GM19239 (cell line): ENCODE results near the gene WAPL.
"Not testable (repeated sequence)": the region's sequence is repeated elsewhere in the genome, so short reads cannot be mapped to it uniquely, and the experiment has no call there.

Experiments
- DNase-seq: peaks from one replicate; pipeline ENCODE4 v3.0.0; 2011; ENCODE audit warnings: low spot score; ENCODE audit not compliant: insufficient read length
- FAIRE-seq: peaks from 2 replicates; lab custom pipeline; 2011; peaks lifted over from hg19 to GRCh38; lab: Jason Lieb, UNC

WAPL gene

DNA sequence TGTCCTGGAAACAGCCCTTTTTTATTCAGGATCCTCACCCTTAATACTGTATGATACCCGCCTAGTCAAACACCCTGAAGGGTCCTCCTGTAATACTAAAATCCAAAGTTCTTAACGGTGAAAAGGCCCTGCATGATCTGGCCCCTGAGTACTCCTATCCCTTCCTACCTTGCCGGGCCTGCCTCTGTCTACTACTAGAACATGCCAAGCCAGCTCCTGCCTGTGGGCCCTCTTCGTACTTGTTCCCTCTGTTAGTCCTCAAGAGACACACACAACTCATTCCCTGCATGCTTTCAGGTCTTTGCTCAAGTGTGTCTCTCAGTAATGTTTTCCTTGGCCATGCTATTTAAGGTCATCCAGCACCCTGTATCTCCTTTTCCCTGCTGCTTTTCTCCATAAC, 5.0 kb upstream of the WAPL start:
- no peak for FAIRE-seq
- no peak for DNase-seq

DNA sequence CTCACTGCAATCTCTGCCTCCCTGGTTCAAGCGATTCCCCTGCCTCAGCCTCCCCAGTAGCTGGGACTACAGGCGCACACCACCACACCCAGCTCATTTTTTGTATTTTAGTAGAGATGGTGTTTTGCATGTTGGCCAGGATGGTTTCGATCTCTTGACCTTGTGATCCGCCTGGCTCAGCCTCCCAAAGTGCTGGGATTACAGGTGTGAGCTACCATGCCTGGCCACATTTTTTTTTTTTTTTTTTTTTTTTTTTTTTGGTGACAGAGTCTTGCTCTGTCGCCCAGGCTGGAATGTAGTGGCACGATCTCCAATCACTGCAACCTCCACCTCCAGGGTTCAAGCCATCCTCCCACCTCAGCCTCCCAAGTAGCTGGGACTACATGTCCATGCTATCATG, 4.1 kb upstream of the WAPL start:
- not testable (repeated sequence) for DNase-seq, FAIRE-seq

DNA sequence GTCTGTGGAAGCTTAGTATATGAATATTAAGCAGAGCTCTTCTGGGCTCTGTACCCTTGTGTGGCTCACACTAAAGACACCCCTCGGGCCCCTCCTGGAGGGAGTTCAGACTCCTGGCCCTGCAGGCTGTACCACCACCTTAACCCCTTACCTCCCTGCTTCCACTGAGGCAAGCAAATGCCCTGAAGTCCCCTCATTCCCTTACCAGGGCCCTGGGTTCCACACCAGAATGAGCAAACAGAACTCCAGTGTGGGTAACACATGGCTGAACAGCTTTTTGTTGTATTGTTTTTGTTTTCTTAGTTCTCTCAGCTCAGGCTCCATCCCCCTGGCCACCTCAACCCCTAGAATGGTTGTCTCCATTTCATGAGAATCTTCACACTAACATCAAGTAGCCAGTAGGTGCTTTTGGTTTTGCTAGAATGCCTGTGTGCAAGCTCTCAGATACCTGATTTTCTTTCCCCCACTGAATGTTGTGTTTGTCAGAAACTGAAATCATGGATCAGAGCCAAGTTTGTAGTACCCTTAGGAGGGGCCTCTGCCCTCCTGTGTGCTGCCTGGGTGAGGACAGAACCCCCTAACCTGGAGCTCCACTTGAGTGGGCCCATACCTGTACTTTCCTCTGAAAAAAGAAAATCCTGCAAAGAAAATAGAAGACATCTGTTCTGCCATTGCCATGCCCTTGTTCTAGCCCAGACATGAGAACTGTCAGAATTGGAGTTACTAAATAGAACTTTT, 2.8 kb upstream of the WAPL start:
- FAIRE-seq (no peak), DNase-seq (no peak)

DNA sequence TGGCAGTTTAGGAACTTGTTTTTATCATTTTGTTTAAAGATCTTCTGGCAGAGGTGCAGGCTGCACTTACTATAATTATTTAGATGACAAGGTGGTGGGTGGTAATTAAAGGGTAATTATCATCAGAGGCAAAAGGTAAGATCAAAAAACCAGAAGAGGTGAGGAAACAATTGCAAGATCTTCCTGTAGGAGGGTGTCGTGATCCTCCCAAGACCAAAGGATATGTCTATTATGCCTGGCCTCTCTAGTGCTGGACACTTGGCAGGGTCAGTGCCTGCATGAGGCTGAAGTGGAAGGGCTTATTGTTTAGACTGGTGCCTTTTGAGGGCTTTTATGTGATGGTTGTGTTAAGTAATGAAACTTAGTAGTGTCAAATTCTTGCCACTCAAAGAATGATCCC, 1.8 kb upstream of the WAPL start:
- FAIRE-seq, result no peak
- no peak for DNase-seq

DNA sequence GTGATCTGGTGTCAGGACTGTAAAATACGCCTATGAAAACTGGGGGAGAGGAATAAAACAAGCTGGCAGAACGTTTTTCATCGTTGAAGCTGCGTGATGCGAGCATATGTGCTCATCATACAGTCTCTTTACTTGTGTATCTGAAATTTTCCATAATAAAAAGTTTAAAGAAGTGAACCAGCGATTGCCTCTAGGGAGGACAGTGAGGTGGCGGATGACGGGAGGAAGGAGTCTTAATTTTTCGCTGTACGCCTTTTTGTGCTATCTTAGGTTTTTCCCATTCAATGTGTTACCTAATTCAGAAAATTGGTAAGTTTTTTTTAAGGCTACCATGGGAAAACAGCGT, 891 bp upstream of the WAPL start:
- no peak for FAIRE-seq
- DNase-seq, result no peak

DNA sequence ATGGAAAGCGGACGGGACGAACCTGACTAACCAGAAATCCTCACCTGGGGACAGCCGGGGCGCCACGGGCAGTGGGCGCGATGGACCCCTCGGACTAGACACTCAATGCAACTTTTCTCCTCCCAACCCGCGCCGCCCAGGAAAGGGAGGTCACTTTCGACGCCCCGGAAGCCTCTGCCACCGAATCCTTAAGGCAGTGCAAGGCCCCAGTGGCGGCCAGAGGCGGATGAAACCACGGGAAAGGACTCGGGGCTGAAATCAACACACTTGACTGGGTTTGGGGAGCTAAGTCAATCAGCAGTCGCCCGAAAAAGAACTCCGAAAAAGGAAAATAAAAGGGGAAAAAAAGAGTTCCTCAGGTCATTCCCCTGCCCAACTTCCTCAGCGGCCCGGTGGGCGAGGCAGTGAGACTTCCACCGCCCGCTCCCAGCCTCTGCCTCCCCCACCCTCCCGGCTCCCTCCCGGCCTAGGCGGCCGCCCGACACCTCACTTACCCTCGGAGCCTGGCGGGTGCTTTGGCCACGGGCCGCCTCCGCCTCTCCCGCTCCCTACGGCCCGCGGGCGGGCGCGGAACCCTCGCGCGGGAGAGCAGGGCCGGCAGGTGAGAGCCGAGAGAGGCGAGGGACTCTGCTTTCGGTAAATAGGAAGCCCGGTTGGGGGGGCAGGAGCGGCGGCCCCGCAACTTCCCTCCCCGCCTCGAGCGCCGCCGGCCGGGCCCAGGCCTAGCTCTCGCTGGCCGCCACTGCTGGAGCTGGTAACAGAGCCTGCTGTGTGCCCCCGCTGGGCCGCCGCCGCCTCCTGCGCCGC, 518 bp downstream of the WAPL start:
- DNase-seq, result no peak
- FAIRE-seq, result peak; percentile 73

DNA sequence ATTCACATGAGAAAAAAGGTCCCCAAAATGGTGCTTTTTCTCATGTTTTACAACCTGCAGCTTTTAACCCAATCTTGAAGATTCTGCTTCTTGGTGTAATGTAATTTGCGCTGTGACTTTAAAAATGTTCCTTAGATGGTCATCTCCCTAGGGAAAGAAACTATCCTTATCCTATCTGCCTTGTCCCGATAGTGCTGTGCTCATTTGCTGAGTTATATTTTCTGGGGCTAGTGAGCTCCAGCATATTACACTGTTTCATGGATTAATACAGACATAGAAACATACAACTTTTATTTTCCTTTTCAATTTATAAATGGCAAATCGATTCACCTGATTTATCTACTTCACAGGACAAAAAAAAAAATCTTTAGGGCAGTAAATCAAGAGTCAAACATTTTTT, 2.8 kb downstream of the WAPL start:
- no peak for DNase-seq
- no peak for FAIRE-seq

DNA sequence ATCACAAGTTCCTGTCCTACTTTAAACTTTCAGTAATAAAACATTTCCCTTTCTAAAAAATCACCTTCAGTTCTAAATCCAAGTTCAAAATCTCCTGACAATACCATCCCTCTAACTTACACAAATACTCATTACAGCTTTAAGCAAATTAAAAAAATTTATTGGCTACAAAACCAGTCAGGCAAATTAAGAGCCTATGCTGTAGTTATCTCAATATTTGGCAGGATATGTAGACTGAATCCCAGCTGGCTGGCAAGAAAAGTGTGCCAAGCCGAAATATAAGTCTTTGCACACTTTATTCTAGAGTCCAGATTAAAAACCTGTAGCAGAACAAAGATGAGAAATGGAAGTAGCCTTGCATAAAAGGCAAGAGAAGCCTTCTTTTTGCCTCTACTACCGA, 9.5 kb downstream of the WAPL start:
- FAIRE-seq, result no peak
- no peak for DNase-seq

DNA sequence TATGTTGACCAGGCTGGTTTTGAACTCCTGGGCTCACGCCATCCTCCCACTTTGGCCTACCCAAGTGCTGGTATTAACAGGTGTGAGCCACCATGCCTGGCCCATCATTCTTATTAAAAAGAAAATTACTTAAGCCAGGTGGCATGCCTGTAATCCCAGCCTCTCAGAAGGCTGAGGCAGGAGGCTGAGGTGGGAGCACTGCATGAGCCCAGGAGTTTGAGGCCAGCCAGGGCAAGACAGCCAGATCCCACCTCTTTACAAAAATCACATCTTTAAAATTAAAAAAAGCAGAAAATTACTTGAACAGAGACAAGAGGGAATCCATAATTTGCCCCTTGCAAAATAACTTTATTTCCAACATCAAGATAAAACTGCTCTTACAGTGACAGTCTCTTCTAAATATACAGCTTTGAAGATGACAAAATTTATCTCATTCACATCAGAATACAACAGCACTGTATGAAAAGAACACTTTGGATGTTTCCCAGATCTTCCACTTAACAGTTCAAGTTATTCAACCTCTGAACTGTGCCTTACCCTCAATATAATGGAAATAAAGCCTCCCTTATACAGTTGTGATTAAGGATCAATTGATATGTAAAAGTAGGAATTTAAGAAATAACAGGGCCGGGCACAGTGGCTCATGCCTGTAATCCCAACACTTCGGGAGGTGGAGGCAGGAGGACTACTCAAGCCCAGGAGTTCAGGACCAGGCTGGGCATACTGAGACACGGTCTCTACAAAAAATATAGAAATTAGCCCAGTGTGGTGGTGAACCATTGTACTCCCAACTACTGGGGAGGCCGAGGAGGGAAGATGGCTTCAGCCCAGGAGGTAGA, 10.3 kb downstream of the WAPL start:
- DNase-seq (no peak), FAIRE-seq (no peak)

DNA sequence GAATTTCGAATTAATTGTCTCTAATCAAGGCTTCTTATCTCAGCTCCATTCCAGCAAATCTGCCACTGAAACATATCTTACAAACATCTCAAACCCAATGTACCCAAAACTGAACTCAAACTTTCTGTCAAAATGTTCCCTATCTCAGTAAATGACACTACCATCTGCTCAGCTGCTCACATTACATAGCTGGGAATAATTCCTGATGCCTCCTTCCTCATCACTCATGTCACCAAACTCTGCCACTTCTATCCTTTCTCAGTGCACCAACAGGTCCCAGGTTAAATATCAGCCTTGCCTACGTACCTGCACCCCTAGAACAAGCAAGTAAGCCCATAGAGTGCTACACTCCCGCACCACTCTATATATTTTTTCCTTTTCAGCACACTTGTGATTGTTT, 12.4 kb downstream of the WAPL start:
- FAIRE-seq, result no peak
- no peak for DNase-seq

DNA sequence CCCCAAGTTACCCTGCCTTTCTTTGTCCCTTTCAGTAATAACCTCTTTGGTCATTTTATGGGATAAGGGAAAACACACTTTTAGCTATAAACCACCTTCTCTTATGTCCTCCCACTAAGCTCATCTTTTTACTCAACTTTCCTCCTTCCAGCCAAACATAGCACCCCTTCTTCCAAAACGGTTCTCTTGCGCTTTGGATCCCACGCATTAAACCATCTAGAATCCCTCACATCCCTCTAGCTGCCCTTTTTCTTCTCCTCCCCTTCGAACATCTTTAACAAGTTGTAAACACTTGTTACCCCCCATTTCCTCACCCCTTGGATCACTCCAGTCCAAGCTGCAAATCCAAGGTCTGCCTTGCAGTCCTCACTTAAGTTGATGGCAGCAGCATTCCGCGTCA, 13.4 kb downstream of the WAPL start:
- FAIRE-seq (no peak), DNase-seq (no peak)

DNA sequence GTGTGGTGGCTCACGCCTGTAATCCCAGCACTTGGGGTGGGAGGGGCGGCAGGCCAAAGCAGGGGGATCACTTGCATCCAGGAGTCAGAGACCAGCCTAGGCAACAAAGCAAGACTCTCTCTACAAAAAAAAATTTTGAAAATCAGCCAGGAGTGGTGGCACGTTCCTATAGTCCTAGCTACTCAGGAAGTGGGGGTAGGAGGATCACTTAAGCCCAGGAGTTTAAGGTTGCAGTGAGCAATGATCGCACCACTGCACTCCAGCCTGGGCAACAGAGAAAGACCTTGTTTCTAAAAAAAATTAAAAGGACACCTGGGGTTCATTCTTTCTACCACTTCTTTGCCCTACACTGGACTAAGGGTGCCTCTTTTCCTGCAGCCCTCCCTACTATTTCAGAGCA, 15.1 kb downstream of the WAPL start:
- FAIRE-seq (no peak), DNase-seq (no peak)

DNA sequence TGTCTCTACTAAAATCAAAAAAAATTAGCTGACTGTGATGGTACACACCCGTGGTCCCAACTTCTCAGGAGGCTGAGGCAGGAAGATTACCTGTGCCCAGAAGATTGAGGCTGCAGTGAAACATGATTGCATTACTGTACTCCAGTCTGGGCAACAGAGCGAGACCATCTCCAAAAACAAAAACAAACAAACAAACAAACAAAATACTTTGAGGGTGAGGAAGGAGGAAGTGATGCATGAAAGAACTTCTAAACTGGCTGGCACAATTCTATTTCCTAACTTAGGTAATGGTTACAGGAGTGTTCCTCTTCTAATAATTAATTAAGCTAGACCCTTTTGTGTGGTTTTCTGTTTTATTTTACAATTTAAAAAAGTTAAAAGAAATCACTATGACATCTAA, 15.5 kb downstream of the WAPL start:
- no peak for FAIRE-seq
- no peak for DNase-seq

DNA sequence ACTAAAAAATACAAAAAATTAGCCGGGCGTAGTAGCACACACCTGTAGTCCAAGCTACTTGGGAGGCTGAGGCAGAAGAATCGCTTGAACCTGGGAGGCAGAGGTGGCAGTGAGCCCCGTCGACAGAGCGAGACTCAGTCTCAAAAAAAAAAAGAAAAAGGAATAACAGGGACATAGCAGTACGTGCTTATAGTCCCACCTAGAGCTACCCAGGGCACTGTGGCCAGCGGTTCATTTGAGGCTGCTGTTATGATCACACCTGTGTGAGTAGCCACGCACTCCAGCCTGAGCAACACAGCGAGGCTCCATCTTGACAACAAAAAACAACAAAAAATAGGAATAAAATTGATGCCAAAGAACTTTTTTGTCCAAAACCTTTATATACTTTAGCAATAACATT, 17.1 kb downstream of the WAPL start:
- DNase-seq (no peak), FAIRE-seq (no peak)

DNA sequence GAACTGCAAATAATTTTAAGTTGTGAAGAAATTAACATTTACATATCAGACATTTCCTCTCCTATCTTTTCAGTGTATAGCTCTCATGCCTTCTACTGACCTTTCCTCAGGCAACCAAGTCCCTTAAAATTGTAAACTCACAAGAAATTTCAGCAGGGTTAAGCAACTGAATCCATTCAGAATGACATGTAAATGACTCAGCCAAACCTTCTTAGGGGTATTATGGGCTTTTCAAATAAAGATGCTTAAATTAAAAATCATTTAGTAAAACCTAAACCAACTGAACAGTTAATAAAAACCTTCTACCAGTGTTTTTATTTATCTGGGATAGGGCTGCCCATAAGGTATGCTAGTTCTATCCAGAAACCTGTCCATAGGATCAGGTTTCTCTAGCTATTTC, 20.7 kb downstream of the WAPL start:
- no peak for DNase-seq
- FAIRE-seq, result peak; percentile 68

DNA sequence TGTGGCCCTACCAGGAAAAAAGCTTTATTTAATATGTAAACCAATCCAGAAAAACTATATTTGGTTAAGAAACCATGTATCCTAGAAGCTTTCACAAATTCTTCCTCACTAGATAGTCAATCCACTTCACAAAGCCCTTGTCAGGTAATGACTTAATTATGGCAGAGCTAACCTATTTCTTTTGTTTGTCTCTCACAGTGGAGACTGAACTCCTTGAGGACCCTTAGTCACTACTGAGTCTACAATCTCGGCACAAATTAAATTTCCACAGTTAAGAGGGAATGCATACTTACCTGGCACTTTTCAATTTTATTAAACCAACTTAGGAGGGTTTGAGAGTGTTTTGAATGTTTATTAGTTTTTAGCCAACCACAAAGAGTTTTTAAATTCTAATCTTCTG, 23.0 kb downstream of the WAPL start:
- DNase-seq (no peak), FAIRE-seq (no peak)

DNA sequence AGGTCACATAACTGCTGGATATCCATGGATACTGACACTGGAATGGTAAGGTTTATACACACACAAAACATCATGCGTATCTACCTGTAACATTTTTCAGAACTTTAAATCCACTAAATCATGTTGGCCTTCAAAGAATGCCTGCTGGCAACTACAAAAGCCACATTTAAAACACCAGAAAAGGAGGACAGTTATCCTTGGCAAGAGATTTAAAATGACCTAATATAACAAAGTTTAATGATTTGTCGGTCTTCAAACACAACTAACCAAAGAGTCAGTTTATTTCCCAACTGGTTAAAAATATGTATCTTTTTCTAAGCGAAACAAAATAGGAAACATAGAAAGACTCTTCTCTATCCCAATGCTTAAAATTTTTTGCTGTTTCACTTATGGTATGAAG, 24.0 kb downstream of the WAPL start:
- DNase-seq (no peak), FAIRE-seq (no peak)

DNA sequence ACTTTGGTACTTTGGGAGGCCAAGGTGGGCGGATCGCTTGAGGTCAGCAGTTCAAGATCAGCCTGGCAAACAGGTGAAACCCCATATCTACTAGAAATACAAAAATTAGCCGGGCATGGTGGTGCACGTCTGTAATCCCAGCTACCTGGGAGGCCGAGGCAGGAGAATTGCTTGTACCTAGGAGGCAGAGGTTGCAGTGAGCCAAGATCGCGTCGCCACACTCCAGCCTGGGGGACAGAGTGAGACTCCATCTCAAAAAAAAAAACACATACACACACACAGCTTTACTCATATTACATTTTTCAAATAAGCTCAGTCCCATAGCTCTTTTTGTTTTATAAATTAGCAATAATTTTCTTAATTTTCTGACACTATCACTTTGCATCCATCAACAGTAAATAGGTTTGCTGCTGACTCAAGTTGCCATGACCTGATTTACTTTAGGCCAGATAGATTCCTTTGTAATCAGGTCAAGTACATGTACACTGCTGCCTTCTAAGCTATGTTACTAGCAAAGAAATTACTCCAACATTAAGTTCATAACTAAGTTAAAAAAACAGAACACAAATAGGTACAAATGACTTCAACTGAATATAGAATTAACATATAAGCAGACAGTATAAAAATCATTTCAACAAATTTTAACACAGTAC, 31.5 kb downstream of the WAPL start:
- no peak for FAIRE-seq
- no peak for DNase-seq

DNA sequence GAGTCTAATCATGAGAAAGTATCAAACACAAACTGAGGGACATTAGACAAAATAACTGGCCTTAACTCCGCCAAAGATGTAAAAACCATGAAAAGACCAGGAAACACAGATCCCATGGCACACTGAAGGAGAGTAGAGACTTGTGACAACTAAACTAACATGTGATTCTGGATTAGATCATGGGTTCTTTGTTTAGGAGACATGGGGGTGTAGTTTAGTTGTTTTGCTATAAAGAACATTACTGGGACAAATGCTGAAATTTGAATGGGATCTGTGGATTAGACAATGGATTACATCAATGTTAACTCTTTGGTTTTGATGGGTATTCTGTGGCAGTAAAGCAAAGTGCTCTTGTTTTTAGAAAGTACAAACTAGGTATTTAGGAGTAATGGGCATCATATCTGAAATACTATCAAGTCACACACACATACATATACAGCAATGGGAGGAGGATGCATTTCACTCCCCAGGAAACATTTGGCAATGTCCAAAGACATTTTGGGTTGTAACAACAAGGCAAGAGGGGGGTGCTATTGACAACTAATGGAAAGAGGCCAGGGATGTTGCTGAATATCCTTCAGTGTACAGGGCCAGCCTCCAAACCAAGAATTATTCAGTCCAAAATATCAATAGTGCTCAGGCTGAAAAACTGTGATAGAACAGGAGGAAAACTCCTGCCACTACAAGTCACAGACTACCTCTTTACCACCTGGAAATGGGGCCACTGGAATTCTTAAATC, 32.4 kb downstream of the WAPL start:
- DNase-seq, result no peak
- no peak for FAIRE-seq

DNA sequence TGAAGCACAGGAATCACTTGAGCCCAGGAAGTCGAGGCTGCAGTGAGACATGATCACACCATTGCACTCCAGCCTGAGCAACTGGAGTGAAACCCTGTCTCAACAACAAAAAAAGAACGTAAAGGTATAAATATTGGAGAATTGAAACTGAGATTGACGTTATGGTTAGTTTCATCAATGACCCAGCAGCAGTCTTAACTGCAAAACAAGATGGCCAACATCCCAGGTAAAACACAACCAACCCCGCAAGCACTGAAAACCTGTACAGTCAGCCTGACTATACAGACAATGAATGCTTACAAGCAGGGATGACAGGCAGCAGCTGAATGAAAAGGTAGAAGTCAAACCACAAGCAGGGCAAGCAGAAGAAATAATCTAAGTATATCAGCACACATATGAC, 34.7 kb downstream of the WAPL start:
- FAIRE-seq (peak; percentile 89), DNase-seq (no peak)
